Bronchial epithelial cell (primary cell): Measurements from ENCODE around the gene EFNA4. TPM values are rescaled to one million over a fixed set of nuclear protein-coding genes. Genes with fewer than 3 reads are reported as not detected.

Experiments
- DNase-seq: peaks from one replicate; pipeline ENCODE4 v3.0.0-alpha.2; 2010; ENCODE audit warnings: low read depth
- FAIRE-seq: peaks from 2 replicates; lab custom pipeline; 2011; peaks lifted over from hg19 to GRCh38; lab: Jason Lieb, UNC
- H3K27me3 ChIP-seq: 2 replicates; pipeline ENCODE4 v1.5.1; 2011; ENCODE audit warnings: low read length; ENCODE audit not compliant: control insufficient read depth, insufficient read depth
- H3K36me3 ChIP-seq: 2 replicates; pipeline ENCODE4 v1.5.1; 2011; ENCODE audit warnings: low read length; ENCODE audit not compliant: control insufficient read depth, insufficient read depth
- H3K4me3 ChIP-seq: 2 replicates; pipeline ENCODE4 v1.5.1; 2011; ENCODE audit warnings: mild to moderate bottlenecking, low read depth, low read length, control low read depth
- total RNA-seq: library from RNA; depleted of rRNA; stranded (reverse); fragments of >200 nt; gene quantifications from 2 replicates; pipeline ENCODE4 v1.2.1, GENCODE V29; 2014
- TF ChIP-seq, protein P1 (sequence below): IDR thresholded peaks from 2 replicates; pipeline ENCODE4 v1.5.1; 2011; ENCODE audit warnings: mild to moderate bottlenecking, moderate library complexity, low read length, control low read depth, inconsistent platforms; ENCODE audit not compliant: insufficient read depth, severe bottlenecking

EFNA4 gene
- total RNA-seq, 1 donor from 2014 or later, result 8.7 TPM

DNA sequence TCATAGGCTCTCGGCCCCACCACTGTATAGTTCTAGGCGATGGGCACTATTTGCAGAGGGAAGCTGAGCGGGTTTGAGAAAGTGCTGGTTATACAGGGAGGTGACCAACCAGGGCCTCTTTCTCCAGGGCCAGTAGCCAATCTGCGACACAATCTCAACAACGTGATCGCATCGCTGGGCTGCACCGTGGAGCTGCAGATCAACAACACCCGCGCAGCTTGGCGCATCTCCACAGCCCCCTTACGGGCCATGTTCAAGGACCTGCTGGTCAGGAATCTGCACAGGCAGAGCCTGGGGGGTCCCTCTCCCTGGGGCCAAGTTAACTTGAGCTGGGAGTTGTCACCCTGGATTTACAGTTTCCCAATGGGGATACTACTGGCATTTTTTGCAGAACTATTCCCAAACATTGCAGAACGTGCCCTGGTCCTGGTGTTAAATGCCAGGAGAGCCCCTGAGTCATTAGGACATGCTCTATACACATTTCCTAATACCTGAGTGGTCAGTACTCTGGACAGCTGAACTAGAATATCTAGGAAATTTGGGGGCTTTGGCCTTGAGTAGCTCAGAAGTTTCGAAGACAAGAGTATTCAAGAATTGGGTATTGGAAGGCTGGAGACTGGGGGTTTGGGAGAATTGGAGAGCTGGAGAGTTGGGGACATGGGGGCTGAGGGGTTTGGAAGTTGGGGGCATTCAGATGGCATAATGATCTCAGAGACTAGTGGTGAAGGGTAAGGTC is 23.0 kb upstream of the EFNA4 start:
- DNase-seq (no peak), FAIRE-seq (no peak)
- TF ChIP-seq, protein P1, sequence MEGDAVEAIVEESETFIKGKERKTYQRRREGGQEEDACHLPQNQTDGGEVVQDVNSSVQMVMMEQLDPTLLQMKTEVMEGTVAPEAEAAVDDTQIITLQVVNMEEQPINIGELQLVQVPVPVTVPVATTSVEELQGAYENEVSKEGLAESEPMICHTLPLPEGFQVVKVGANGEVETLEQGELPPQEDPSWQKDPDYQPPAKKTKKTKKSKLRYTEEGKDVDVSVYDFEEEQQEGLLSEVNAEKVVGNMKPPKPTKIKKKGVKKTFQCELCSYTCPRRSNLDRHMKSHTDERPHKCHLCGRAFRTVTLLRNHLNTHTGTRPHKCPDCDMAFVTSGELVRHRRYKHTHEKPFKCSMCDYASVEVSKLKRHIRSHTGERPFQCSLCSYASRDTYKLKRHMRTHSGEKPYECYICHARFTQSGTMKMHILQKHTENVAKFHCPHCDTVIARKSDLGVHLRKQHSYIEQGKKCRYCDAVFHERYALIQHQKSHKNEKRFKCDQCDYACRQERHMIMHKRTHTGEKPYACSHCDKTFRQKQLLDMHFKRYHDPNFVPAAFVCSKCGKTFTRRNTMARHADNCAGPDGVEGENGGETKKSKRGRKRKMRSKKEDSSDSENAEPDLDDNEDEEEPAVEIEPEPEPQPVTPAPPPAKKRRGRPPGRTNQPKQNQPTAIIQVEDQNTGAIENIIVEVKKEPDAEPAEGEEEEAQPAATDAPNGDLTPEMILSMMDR, result no peak
- no peaks in the 10 kb centered on the region for H3K27me3 ChIP-seq
- H3K36me3 ChIP-seq, result no peaks in the 10 kb centered on the region
- H3K4me3 ChIP-seq, result no peak overlapping the region

DNA sequence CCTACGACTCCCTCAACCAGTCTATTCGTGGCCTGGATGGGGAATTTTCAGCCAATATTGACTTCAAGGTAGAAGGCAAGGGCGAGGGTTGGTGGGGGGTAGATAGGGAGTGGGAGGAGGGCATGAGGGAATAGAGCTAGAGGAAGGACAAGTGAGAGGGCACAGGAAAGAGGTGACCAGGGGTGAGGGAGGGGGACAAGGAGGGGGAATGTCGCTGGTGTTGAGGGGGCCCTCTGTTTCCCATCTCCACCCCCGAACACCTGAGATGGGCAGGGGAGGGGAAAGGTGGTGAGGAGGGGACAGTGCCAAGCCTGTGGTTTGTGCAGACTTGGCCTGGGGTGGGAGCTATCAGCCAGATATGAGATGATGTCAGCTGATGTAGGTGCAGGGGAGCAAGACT is 20.8 kb upstream of the EFNA4 start:
- no peaks in the 10 kb centered on the region for H3K27me3 ChIP-seq
- TF ChIP-seq, protein P1, result no peak
- H3K36me3 ChIP-seq, result no peaks in the 10 kb centered on the region
- H3K4me3 ChIP-seq, result no peak overlapping the region
- no peak for DNase-seq
- no peak for FAIRE-seq

DNA sequence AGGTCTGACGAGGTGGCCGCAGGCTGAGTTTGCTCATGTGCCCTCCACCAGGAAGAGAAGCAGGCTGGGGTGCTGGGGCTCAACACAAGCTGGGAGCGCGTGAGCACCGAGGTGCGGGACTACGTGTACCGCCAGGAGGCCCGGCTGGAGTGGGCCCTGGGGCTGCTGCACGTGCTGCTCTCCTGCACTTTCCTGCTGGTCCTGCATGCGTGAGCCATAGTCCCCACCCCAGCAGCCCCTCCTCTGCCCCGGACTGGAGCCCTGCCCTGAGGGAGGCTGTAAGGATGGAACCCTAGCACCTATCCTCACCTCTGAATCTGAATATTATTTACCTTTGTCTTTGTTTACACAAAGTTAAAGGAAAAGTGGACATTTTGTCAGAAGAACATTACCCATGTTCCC is 20.2 kb upstream of the EFNA4 start:
- FAIRE-seq, result no peak

DNA sequence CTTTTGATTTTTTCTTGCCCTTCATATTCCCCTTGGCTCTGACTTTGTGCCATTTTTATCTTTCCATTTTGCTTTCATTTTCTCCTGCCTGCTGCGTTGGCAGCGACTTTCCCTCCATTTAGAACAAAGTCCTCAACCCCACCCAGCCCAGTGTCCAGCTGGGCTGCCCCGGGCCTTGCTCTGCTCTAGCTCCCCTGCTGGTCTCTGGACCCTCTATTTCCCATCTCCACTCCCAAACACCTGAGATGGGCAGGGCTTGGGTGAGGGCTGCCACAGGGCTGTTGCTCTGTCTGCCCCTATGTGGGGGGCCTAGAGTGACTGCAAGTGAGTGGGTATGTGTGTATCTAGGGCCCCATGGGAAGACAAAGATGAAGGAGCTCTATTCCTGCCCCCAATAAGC is 19.7 kb upstream of the EFNA4 start:
- Histone ChIP-seq H3K36me3 (no peaks in the 10 kb centered on the region), H3K4me3 (no peak overlapping the region), H3K27me3 (no peaks in the 10 kb centered on the region)
- TF ChIP-seq, protein P1, result no peak
- no peak for DNase-seq
- no peak for FAIRE-seq

More for the DNA sequence above, 20.2 kb upstream of the EFNA4 start:
- TF ChIP-seq, protein P1, result no peak
- H3K36me3 ChIP-seq, result no peaks in the 10 kb centered on the region
- H3K27me3 ChIP-seq, result no peaks in the 10 kb centered on the region
- H3K4me3 ChIP-seq, result no peak overlapping the region
- DNase-seq, result no peak

DNA sequence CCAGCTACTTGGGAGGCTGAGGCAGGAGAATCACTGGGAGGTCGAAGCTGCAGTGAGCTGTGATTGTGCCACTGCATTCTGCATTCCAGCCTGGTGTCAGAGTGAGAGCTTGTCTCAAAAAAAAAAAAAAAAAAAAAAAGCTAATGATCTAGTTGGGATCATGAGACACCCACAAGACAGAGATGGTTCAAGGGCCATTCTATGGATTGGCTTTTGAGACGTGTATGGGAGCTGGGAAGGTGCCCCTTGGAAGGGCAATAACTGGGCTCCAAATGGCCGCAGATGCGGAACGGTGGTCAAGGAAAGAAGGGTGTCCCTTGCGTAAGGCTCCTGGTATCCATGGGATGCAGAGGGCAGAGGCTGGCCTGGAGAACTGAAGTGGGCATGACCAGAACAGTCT is 19.2 kb upstream of the EFNA4 start:
- FAIRE-seq, result no peak
- TF ChIP-seq, protein P1, result no peak
- Histone ChIP-seq H3K36me3 (no peaks in the 10 kb centered on the region), H3K4me3 (no peak overlapping the region), H3K27me3 (no peaks in the 10 kb centered on the region)
- DNase-seq, result no peak
